Thyroid gland (tissue), 4 donors: ENCODE data around the gene STAT1. TPM values are rescaled to one million over a fixed set of nuclear protein-coding genes. Genes with fewer than 3 reads are reported as not detected.

Source experiments
- DNase-seq, 2 donors: peaks; one replicate each; pipeline ENCODE4 v3.0.0-alpha.2; 2019
- H3K27ac ChIP-seq, 3 donors: fragments of 200-600 bp; sonication (generic); 1 replicate in 2 of 3; 2 replicates in 1 of 3; pipeline ENCODE4 v1.5.1; 2016 to 2019; ENCODE audit warnings: mild to moderate bottlenecking in 1 of 3, moderate library complexity in 1 of 3
- H3K27me3 ChIP-seq: fragments of 200-600 bp; sonication (generic); one replicate; pipeline ENCODE4 v1.5.1; 2019
- H3K36me3 ChIP-seq, 2 donors: fragments of 200-600 bp; sonication (generic); one replicate each; pipeline ENCODE4 v1.5.1; 2016 to 2019
- H3K4me1 ChIP-seq, 2 donors: fragments of 200-600 bp; sonication (generic); one replicate each; pipeline ENCODE4 v1.5.1; 2017 to 2019
- H3K4me3 ChIP-seq, 3 donors: fragments of 200-600 bp; sonication (generic); replicated peaks in 1 of 3; 1 replicate in 2 of 3; 2 replicates in 1 of 3; pipeline ENCODE4 v1.5.1; 2016; ENCODE audit warnings: mild to moderate bottlenecking in 1 of 3
- H3K9me3 ChIP-seq: fragments of 200-600 bp; sonication (generic); one replicate; pipeline ENCODE4 v1.5.1; 2017
- CTCF ChIP-seq, 6 experiments: fragments of 200-600 bp in 3 of 6; fragments of 450-650 bp in 3 of 6; sonication (generic) in 3 of 6; IDR thresholded peaks; one replicate each; pipeline ENCODE4 v1.5.1; 2016 to 2019; ENCODE audit warnings: antibody characterized with exemption in 6 of 6, mild to moderate bottlenecking in 2 of 6, inconsistent platforms in 1 of 6, moderate library complexity in 1 of 6
- POLR2A ChIP-seq, 2 donors: fragments of 450-650 bp; IDR thresholded peaks; one replicate each; pipeline ENCODE4 v1.6.1; 2017; ENCODE audit warnings: antibody characterized with exemption in 2 of 2, mild to moderate bottlenecking in 2 of 2, moderate library complexity in 1 of 2
- WGBS, 2 donors: methylation state at CpG; one replicate each; pipeline ENCODE4 v1.1.5; 2017; 5-methylcytosine and 5-hydroxymethylcytosine counted together
- intact Hi-C: fragments of 100-400 bp; cut with DNase I; formaldehyde crosslinking; loops from one replicate; pipeline ENCODE4 v1.15.1; 2023
- total RNA-seq, 4 donors: library from RNA; depleted of rRNA; stranded (reverse); fragments of >200 nt; gene quantifications; one replicate each; pipeline ENCODE4 v1.2.3, GENCODE V29; 2016

STAT1 gene
- total RNA-seq, 4 donors from 2014 or later, result 38.0 to 87.7 (median 61.3) TPM

- Histone ChIP-seq H3K27me3 (no peaks in the 10 kb centered on the region), H3K4me3 (no peak overlapping the region), H3K36me3 (no peaks in the 10 kb centered on the region), H3K9me3 (no peaks in the 10 kb centered on the region), H3K27ac (no peak overlapping the region), H3K4me1 (peaks cover 0 to 9% of the 10 kb centered on the region in 2 donors)
- intact Hi-C loops, result no loop called here
- DNase-seq, result peak; percentile 70 to 71
- WGBS, 2 donors, result 30 to 47% methylated on average over 2 of the region's 2 CpGs
- no peak for TF ChIP-seq POLR2A (IDR thresholded peaks at IDR 0.05)
- no peak for TF ChIP-seq CTCF (IDR thresholded peaks at IDR 0.05)
These were observed 22.4 kb upstream of the STAT1 start for GRCh38 chr2:191036363-191036762.

DNA sequence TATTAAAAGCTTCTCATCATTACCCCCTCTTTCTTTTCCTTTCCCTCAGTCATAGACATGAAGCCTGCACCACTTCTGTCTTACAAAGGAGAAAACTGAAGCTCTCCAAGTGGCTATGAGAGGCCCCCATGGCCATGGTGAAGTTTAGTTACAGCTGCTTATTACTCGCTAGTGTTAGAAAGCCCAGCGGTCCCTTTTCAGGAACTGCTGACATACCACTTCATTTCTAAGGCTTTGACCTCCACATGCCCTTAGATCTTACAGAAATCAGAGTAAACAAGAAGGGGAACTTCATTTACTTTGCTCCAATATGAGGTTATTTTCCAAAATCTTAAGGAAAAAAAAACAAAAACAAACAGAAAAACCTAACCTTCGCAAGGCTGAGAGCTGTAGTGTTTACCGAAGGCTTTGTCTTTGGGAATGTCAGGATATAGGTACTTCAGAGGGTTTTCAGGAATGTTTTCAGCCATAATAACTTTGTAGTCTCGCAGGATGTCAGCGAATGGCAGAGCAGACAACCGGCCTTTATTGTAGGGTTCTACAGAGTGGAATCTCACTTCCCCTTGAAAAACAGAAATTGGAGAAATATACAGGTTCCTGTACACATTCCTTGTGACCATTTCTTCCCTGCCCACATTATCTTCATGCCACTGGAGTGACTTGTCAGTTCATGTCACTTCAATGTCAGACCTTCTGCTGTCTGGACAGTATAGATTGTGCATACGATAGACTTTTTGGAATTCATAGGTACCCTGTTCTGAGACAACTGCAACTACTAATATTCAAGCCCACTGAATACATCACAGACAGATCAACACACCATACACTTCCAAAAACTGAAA lies 18.8 kb upstream of the STAT1 start:
- Histone ChIP-seq H3K4me1 (peaks cover 0 to 8% of the 10 kb centered on the region in 2 donors), H3K27ac (no peak overlapping the region), H3K4me3 (no peak overlapping the region), H3K9me3 (no peaks in the 10 kb centered on the region), H3K27me3 (no peaks in the 10 kb centered on the region), H3K36me3 (no peaks in the 10 kb centered on the region)
- TF ChIP-seq POLR2A (IDR thresholded peaks at IDR 0.05) (no peak), CTCF (IDR thresholded peaks at IDR 0.05) (no peak)
- 80% methylated on average over 8 of the region's 8 CpGs for WGBS, 2 donors
- intact Hi-C loops, result no loop called here
- no peak for DNase-seq

GRCh38 chr2:191031256-191031655 lies 17.3 kb upstream of the STAT1 start:
- Histone ChIP-seq H3K4me3 (no peak overlapping the region), H3K27ac (no peak overlapping the region), H3K4me1 (peaks cover 0 to 2% of the 10 kb centered on the region in 2 donors), H3K9me3 (no peaks in the 10 kb centered on the region), H3K27me3 (no peaks in the 10 kb centered on the region), H3K36me3 (no peaks in the 10 kb centered on the region)
- intact Hi-C loops, result no loop called here
- 89 to 91% methylated on average over 2 of the region's 2 CpGs for WGBS, 2 donors
- DNase-seq, result no peak
- TF ChIP-seq CTCF (IDR thresholded peaks at IDR 0.05) (no peak), POLR2A (IDR thresholded peaks at IDR 0.05) (no peak)

DNA sequence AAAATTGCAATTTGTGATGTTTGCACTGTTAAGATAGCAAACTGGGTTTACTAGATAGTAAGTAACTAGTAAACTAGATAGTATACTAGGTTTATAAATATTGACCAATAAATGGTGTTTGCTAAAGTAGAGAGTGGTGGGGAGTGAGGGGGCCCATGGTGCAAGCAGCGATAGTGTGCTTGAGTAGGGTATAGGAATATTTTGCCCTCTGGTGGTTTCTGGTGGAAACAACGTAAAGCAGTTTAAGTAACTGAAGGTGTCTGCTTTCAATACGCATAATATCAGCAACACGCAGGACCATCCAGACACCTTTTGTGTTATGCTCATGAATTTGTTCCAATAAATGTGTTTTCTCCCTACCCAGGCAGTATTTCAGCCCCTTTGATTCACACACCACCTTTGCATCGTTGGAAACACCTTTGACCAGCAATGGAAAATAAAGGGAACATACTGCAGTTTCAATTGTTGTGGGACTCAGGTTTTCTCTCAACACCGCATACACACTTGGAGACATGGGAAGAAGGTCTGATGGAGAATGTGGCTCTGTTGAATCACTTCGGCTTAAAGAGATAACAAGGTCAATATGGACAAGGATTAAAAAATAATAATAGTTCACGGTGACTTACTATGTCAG lies 16.7 kb upstream of the STAT1 start:
- 38 to 43% methylated on average over 8 of the region's 8 CpGs for WGBS, 2 donors
- Histone ChIP-seq H3K27ac (no peak overlapping the region), H3K4me1 (no peaks in the 10 kb centered on the region), H3K9me3 (no peaks in the 10 kb centered on the region), H3K4me3 (no peak overlapping the region), H3K27me3 (no peaks in the 10 kb centered on the region), H3K36me3 (no peaks in the 10 kb centered on the region)
- TF ChIP-seq POLR2A (IDR thresholded peaks at IDR 0.05) (no peak), CTCF (IDR thresholded peaks at IDR 0.05) (peak in 5 of 6 experiments; percentile 47 to 66 (median 61))
- intact Hi-C loops, result no loop called here
- DNase-seq, result peak in 1 of 2 donors; percentile 13
